Fibroblast of the aortic adventitia (primary cell): Measurements from ENCODE around the gene ZNF254. TPM values are rescaled to one million over a fixed set of nuclear protein-coding genes. Genes with fewer than 3 reads are reported as not detected.

Source experiments
- DNase-seq: peaks from one replicate; pipeline ENCODE4 v3.0.0-alpha.2; 2010; ENCODE audit warnings: low read depth
- H3K4me3 ChIP-seq: 2 replicates; pipeline ENCODE4 v1.5.1; 2011; ENCODE audit warnings: low read depth, mild to moderate bottlenecking, control low read depth, low read length, moderate library complexity
- total RNA-seq: library from RNA; depleted of rRNA; stranded (reverse); fragments of >200 nt; gene quantifications from 2 replicates; pipeline ENCODE4 v1.2.3, GENCODE V29; 2012; ENCODE audit warnings: low replicate concordance
- TF ChIP-seq, protein P1 (sequence below): IDR thresholded peaks from 2 replicates; pipeline ENCODE4 v1.5.1; 2011; ENCODE audit warnings: mild to moderate bottlenecking, low read length, control low read depth, inconsistent platforms; ENCODE audit not compliant: insufficient read depth

ZNF254 gene
- total RNA-seq, 1 donor: 11.2 TPM

DNA sequence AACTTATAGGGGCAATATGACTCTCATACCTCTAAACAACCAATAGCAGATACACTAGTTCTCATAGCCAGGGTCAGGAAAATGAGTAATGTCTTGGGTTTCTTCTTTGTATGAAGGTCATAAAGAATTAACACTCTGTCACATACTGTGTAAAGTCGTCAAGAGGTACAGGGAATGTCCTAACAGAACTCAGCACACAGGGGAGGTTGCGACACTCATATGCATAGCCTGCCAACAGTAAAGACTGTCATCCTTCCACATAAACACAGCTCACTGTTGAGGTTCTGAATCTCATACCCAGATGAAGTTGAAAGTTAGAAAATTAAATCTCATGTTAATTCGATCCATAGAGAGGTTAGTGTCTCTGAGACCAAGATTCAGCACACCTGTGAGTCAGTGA lies 34.2 kb upstream of the ZNF254 start:
- DNase-seq: no peak
- no peak overlapping the region for H3K4me3 ChIP-seq
- TF ChIP-seq, protein P1, sequence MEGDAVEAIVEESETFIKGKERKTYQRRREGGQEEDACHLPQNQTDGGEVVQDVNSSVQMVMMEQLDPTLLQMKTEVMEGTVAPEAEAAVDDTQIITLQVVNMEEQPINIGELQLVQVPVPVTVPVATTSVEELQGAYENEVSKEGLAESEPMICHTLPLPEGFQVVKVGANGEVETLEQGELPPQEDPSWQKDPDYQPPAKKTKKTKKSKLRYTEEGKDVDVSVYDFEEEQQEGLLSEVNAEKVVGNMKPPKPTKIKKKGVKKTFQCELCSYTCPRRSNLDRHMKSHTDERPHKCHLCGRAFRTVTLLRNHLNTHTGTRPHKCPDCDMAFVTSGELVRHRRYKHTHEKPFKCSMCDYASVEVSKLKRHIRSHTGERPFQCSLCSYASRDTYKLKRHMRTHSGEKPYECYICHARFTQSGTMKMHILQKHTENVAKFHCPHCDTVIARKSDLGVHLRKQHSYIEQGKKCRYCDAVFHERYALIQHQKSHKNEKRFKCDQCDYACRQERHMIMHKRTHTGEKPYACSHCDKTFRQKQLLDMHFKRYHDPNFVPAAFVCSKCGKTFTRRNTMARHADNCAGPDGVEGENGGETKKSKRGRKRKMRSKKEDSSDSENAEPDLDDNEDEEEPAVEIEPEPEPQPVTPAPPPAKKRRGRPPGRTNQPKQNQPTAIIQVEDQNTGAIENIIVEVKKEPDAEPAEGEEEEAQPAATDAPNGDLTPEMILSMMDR: no peak

DNA sequence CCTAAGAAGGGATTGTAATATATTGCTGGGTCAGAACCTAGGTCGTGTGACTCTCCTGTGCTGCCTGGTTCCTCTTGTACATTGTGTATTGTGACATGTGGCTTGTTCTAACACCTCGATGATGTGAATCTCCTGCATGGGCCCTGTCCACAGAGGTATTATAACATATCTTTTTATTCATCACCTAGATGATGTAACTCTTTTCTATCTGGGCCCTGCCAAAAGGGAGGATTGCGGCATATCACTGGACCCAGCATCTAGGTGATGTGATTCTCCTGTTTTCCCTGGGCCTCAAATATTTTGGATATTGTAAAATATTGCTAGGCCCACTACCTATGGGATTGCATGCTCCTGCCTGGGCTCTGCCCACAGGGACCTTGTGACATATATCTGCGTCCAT lies 33.4 kb upstream of the ZNF254 start:
- DNase-seq: no peak
- no peak overlapping the region for H3K4me3 ChIP-seq
- TF ChIP-seq, protein P1: no peak

DNA sequence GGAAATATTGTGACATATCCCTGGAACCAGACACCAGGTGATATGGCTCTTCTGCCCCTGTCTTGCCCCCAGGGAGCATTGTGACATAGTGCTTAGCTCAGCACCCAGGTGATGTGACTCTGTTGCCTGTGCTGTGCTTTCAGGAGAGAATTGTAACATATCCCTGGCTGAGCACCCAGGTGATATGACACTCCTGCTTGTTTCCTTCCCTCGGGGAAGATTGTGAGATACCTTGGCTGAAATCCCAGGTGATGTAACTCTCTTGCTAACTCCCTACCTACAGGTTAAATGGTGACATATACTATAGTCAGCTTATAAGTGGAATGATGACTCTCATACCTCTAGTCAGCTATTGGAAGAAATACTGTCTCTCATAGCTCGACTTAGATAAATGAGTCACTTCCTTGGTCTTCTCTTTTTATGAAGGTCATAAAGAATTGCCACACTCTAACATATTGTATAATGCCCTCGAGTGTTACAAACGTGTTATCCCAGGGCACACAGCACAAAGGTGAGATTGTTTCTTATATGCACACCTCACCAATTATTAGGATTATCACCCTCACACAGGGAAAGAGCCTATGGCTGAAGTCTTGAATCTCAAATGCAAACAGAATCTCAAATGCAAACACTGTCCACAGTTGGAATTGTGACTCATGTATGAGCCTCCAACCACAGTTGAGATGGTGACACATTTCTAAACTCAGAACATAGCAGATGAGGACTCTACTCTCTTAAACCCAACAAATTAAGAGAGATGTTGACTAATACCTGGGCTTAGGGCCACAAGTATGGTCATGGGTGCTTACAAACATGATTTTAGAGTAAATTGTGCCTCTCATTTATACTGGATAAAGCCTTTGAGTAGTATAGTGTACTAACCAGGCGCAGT lies 32.7 kb upstream of the ZNF254 start:
- TF ChIP-seq, protein P1: no peak
- H3K4me3 ChIP-seq: no peak overlapping the region
- peak; percentile 68 for DNase-seq

DNA sequence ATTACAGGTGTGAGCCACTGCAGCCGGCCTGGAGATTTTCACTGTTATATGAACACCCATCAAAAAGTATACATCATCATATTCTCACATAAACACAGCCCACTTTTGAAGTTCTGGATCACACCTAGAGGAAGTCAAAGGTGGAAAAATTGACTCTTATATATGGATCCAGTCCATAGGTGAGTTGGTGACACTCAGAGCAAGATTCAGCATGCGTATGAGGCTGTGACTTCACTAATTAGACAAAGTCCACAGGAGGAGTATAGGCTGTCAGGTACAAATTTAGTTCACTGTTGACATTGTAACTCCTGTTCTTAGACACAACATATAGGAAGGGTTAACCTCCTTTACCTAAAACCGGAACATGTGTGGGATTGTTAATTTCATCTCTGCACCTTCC lies 31.4 kb upstream of the ZNF254 start:
- no peak for DNase-seq
- H3K4me3 ChIP-seq: no peak overlapping the region
- TF ChIP-seq, protein P1: no peak

DNA sequence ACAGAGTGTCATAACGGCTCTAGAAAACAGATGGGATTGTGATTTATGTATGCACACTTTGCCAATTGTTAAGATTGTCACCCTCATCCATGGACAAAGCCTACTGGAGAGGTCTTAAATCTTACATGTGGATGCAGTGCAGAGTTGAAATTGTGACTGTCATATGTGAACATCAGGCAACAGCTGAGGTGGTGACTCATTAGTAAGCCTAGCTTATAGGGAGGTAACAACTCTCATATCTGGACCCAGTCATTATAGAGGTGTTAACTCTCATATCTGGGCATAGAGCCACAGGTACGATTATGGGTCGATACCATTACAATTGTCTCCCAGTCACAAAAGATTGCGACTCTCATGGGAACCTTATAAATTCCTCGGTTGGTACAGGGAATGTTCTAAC lies 29.8 kb upstream of the ZNF254 start:
- H3K4me3 ChIP-seq: no peak overlapping the region
- TF ChIP-seq, protein P1: no peak
- DNase-seq: no peak

DNA sequence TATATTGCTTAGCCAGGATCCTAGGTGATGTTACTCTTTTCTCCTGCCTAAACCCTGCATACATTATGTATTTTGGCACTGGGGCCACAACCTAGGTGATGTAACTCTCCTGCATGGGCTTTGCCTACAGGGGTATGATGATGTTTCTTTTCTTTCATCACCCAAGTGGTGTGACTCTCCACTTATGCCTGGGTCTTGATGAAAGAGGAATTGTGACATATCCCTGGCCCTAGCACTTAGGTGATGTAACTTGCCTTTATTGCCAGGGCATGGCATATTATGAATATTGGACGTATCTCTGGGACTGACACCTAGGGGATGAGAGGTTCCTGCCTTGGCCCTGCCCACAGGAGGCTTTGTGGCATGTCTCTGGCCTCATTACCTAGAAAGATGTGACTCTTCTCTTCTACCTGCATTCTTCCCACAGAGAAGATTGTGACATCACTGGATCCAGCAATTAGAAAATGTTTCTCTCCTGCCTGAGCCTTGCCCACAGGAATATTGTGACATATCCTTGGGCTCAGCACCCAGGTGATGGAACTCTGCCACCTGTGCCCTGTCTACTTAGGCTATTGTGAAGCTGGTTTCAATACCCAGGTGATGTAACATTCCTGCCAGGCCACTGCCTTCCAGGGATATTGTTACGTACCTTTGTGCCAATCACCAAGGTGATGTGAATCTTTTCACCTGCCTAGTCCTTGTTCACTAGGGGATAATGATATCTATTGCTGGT lies 27.3 kb upstream of the ZNF254 start:
- DNase-seq: no peak
- no peak overlapping the region for H3K4me3 ChIP-seq
- TF ChIP-seq, protein P1: no peak
